Natural killer cell (primary cell): Measurements from ENCODE around the gene PUS7L. TPM values are rescaled to one million over a fixed set of nuclear protein-coding genes. Genes with fewer than 3 reads are reported as not detected.

Experiments used
- ATAC-seq, 3 donors: fragments of 150-1000 bp in 2 of 3; fragments of 200-7000 bp in 1 of 3; cut with Tn5 transposase; 1 replicate in 1 of 3; 2 replicates in 2 of 3; pipeline ENCODE4 v1.10.0; 2021; ENCODE audit warnings: mild to moderate bottlenecking in 2 of 3, moderate library complexity in 2 of 3
- DNase-seq, 2 donors: peaks; one replicate each; pipeline versions ENCODE4 v3.0.0 to v3.0.0-alpha.2; 2013 to 2021; ENCODE audit warnings: mixed read lengths in 1 of 2
- H3K27ac ChIP-seq: one replicate; pipeline ENCODE4 v1.5.1; 2013; ENCODE audit warnings: mild to moderate bottlenecking, low read length
- H3K27me3 ChIP-seq: one replicate; pipeline ENCODE4 v1.6.1; 2013; ENCODE audit warnings: low read length; ENCODE audit not compliant: control insufficient read depth, insufficient read depth
- H3K36me3 ChIP-seq: one replicate; pipeline ENCODE4 v1.6.1; 2013; ENCODE audit warnings: low read length; ENCODE audit not compliant: control insufficient read depth, insufficient read depth
- H3K4me1 ChIP-seq: one replicate; pipeline ENCODE4 v1.6.1; 2013; ENCODE audit warnings: low read length; ENCODE audit not compliant: control insufficient read depth, insufficient read depth
- H3K4me3 ChIP-seq: one replicate; pipeline ENCODE4 v1.5.1; 2013; ENCODE audit warnings: low read length
- H3K9me3 ChIP-seq: one replicate; pipeline ENCODE4 v1.6.1; 2013; ENCODE audit warnings: low read length; ENCODE audit not compliant: control insufficient read depth, insufficient read depth
- H3K27ac Mint-ChIP-seq, 2 donors: one replicate each; pipeline ENCODE4 v1.8.0; 2022; ENCODE audit warnings: mild to moderate bottlenecking in 2 of 2, mixed read lengths in 2 of 2, moderate library complexity in 1 of 2
- H3K27me3 Mint-ChIP-seq, 2 donors: one replicate each; pipeline ENCODE4 v1.8.0; 2022; ENCODE audit warnings: low read depth in 2 of 2, mixed read lengths in 2 of 2
- H3K36me3 Mint-ChIP-seq: one replicate; pipeline ENCODE4 v1.8.0; 2022; ENCODE audit warnings: mixed read lengths
- H3K4me1 Mint-ChIP-seq, 2 donors: one replicate each; pipeline ENCODE4 v1.8.0; 2022; ENCODE audit warnings: mixed read lengths in 2 of 2
- H3K4me3 Mint-ChIP-seq: one replicate; pipeline ENCODE4 v1.8.0; 2022; ENCODE audit warnings: mild to moderate bottlenecking, moderate library complexity, mixed read lengths
- H3K9me3 Mint-ChIP-seq, 2 donors: one replicate each; pipeline ENCODE4 v1.8.0; 2022; ENCODE audit warnings: mixed read lengths in 2 of 2
- WGBS: methylation state at CpG from one replicate; pipeline ENCODE4 v1.1.7; 2013; ENCODE audit warnings: missing lambda C conversion rate; ENCODE audit not compliant: insufficient coverage; 5-methylcytosine and 5-hydroxymethylcytosine counted together
- intact Hi-C: fragments of 100-400 bp; cut with micrococcal nuclease; formaldehyde crosslinking; loops from one replicate; pipeline ENCODE4 v1.14.2; 2022
- total RNA-seq, 4 donors: library from RNA; stranded (reverse); fragments of 120-200 nt in 1 of 4; gene quantifications; one replicate each; pipeline versions ENCODE4 v1.2.3 to v1.2.4, GENCODE V29; 2013 to 2022
- TF ChIP-seq, protein P1 (sequence below): fragments of 200-600 bp; IDR thresholded peaks from one replicate; pipeline ENCODE4 v1.8.0; 2022; ENCODE audit warnings: antibody characterized with exemption

Gene PUS7L, protein sequence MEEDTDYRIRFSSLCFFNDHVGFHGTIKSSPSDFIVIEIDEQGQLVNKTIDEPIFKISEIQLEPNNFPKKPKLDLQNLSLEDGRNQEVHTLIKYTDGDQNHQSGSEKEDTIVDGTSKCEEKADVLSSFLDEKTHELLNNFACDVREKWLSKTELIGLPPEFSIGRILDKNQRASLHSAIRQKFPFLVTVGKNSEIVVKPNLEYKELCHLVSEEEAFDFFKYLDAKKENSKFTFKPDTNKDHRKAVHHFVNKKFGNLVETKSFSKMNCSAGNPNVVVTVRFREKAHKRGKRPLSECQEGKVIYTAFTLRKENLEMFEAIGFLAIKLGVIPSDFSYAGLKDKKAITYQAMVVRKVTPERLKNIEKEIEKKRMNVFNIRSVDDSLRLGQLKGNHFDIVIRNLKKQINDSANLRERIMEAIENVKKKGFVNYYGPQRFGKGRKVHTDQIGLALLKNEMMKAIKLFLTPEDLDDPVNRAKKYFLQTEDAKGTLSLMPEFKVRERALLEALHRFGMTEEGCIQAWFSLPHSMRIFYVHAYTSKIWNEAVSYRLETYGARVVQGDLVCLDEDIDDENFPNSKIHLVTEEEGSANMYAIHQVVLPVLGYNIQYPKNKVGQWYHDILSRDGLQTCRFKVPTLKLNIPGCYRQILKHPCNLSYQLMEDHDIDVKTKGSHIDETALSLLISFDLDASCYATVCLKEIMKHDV
- total RNA-seq, result 10 to 100 TPM; 15.8 to 24.5 (median 19.0) TPM
- total RNA-seq (2013), result 37.2 TPM

DNA sequence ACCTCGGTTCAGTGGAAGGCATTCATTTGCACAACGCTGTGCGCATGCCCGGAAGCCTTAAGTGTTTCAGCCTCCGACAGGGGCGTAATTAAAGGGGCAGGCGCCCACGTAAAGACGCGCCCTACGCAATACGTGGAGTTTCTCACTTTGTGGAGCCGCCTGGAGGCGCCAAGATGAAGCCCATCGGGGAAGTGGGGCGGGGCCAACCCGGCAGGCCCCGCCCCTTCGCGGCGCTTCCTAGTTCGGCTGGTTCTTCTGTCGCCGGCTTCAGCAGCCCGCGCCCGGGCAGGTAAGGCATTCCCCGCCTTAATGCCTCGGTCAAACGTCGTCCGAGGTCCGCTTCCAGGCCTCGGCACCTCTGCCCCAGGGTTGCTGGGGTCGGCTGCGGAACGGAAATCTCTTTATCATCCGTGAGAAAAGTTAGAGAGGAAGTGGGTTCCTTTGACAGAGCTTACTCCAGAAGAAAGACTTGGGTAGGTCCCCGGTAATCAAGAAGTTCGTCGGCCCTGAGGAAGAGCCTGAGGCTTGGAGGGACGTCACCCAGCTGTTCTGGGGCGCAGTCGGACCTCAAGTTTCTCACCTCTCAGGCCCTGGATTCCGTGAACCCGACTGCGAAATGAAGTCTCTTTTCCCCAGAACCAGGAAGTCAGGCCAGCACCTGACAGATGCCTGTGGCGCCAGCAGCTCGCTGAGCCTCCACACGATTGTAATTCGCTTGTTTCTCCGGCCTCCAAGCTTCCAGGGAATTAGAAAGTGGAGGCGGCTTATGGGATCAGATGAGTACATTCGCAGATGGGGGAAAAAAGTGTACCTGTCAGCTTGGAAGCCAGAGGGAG, at the start of gene PUS7L, which contains the start of gene IRAK4:
Gene PUS7L (minus strand): TSS at position 63 of the 836 bp plus-strand sequence. CDS start 3,545 bp downstream, outside the sequence.
Gene IRAK4 (plus strand): TSS at position 224 of the 836 bp plus-strand sequence. CDS start 9,161 bp downstream, outside the sequence.
- peaks cover 9% of the 10 kb centered on the region for H3K36me3 ChIP-seq
- peak; percentile 88 to 99 for DNase-seq
- peak within 1 kb of the TSS; percentile 91 for H3K27ac ChIP-seq
- under 1% methylated on average over 54 of the region's 54 CpGs for WGBS
- no peaks in the 10 kb centered on the region for H3K9me3 ChIP-seq
- Mint-ChIP-seq H3K9me3 (no peaks in the 10 kb centered on the region), H3K4me1 (peaks cover 59 to 71% of the 10 kb centered on the region in 2 donors), H3K36me3 (peaks cover 14% of the 10 kb centered on the region), H3K4me3 (peak within 1 kb of the TSS; percentile 81), H3K27ac (peak within 1 kb of the TSS; percentile 98), H3K27me3 (no peaks in the 10 kb centered on the region)
- peak within 1 kb of the TSS; percentile 70 for H3K4me3 ChIP-seq
- peak; percentile 94 to 99 (median 95) for ATAC-seq
- TF ChIP-seq, protein P1, sequence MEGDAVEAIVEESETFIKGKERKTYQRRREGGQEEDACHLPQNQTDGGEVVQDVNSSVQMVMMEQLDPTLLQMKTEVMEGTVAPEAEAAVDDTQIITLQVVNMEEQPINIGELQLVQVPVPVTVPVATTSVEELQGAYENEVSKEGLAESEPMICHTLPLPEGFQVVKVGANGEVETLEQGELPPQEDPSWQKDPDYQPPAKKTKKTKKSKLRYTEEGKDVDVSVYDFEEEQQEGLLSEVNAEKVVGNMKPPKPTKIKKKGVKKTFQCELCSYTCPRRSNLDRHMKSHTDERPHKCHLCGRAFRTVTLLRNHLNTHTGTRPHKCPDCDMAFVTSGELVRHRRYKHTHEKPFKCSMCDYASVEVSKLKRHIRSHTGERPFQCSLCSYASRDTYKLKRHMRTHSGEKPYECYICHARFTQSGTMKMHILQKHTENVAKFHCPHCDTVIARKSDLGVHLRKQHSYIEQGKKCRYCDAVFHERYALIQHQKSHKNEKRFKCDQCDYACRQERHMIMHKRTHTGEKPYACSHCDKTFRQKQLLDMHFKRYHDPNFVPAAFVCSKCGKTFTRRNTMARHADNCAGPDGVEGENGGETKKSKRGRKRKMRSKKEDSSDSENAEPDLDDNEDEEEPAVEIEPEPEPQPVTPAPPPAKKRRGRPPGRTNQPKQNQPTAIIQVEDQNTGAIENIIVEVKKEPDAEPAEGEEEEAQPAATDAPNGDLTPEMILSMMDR, result peak; percentile 42
- no peaks in the 10 kb centered on the region for H3K27me3 ChIP-seq
- intact Hi-C loops, result loop anchor here (1.0 to 2.0 kb wide), 3 partner anchors 47 to 123 kb away; partner anchors contain the start of genes TMEM117 and TWF1
- peaks cover 20% of the 10 kb centered on the region for H3K4me1 ChIP-seq

DNA sequence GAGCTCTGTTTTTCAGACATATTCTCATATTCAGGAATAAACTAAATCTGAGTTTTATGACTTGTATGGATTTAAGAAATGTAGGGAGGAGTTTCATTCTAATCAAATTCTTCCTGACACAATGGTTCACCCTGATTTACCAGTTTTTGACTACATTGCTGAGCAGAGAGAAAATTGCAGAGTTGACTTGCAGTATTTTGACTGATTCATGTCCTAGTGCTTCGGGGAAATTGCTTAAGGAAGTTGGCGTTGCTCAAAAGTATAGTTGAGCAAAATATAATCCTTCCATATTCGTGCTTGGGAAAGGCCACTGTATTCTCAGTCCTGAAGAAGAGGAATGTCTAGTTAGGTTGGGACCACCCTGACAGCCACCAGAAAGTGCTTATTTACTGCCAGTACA, 48.8 kb upstream of the PUS7L start:
- TF ChIP-seq, protein P1, result no peak

DNA sequence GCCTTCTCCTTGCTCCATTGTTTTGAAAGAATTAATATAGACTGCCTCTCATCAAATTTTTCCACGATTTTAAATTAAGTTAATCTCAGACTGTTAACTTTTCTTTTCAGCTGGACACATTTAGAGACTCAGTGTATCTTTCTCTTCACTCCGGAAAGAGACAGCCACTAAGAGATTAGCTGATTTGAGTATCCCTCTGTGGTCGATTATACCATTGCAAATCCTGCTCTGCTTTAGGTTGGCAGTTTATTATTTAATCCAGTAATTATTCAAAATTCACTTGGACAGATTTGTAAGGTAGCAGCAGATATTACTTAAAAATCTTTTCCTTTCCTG, 48.1 kb upstream of the PUS7L start:
- Histone ChIP-seq H3K4me1 (no peaks in the 10 kb centered on the region), H3K27me3 (no peaks in the 10 kb centered on the region), H3K36me3 (peaks cover 13% of the 10 kb centered on the region), H3K4me3 (peak overlapping the region; percentile 93), H3K9me3 (no peaks in the 10 kb centered on the region), H3K27ac (peak overlapping the region; percentile 97)
- Mint-ChIP-seq H3K4me1 (peaks cover 28 to 29% of the 10 kb centered on the region in 2 donors), H3K9me3 (no peaks in the 10 kb centered on the region), H3K27me3 (peaks cover 6 to 15% of the 10 kb centered on the region in 2 donors), H3K4me3 (peak overlapping the region; percentile 100), H3K36me3 (peaks cover 7% of the 10 kb centered on the region), H3K27ac (peak overlapping the region; percentile 95 to 98)
- ATAC-seq (no peak), DNase-seq (no peak)
- intact Hi-C loops, result loop anchor here (1.0 to 5.0 kb wide), 3 partner anchors 30 to 76 kb away; partner anchors contain the start of genes IRAK4, PUS7L and TMEM117
- WGBS, result 0% methylated on average over 1 of the region's 3 CpGs
- TF ChIP-seq, protein P1, result no peak

More for the DNA sequence above, 48.8 kb upstream of the PUS7L start:
- peak overlapping the region; percentile 100 for H3K4me3 Mint-ChIP-seq
- intact Hi-C loops, result loop anchor here (2.0 to 5.0 kb wide), 2 partner anchors 29 to 75 kb away; partner anchors contain the start of gene TMEM117
- 98% methylated on average over 3 of the region's 3 CpGs for WGBS
- peaks cover 13% of the 10 kb centered on the region for H3K36me3 ChIP-seq
- H3K9me3 Mint-ChIP-seq, result no peaks in the 10 kb centered on the region
- peak overlapping the region; percentile 97 for H3K27ac ChIP-seq
- H3K4me1 ChIP-seq, result no peaks in the 10 kb centered on the region
- H3K27ac Mint-ChIP-seq, result peak overlapping the region; percentile 95 to 98
- peaks cover 28 to 29% of the 10 kb centered on the region in 2 donors for H3K4me1 Mint-ChIP-seq
- no peak overlapping the region for H3K4me3 ChIP-seq
- peaks cover 7% of the 10 kb centered on the region for H3K36me3 Mint-ChIP-seq
- peaks cover 11 to 15% of the 10 kb centered on the region in 2 donors for H3K27me3 Mint-ChIP-seq
- DNase-seq, result no peak
- H3K27me3 ChIP-seq, result no peaks in the 10 kb centered on the region
- ATAC-seq, result no peak
- no peaks in the 10 kb centered on the region for H3K9me3 ChIP-seq
